NCI-H510A treated with DMSO at 0.1 percent for 48 hours (cell line): Measurements from ENCODE around the gene PIAS3.
"Not testable (repeated sequence)": the region's sequence is repeated elsewhere in the genome, so short reads cannot be mapped to it uniquely, and the experiment has no call there.

Source experiments
- DNase-seq: peaks from one replicate; lab custom pipeline; 2025; lab: John Stamatoyannopoulos, UW

Gene PIAS3

DNA sequence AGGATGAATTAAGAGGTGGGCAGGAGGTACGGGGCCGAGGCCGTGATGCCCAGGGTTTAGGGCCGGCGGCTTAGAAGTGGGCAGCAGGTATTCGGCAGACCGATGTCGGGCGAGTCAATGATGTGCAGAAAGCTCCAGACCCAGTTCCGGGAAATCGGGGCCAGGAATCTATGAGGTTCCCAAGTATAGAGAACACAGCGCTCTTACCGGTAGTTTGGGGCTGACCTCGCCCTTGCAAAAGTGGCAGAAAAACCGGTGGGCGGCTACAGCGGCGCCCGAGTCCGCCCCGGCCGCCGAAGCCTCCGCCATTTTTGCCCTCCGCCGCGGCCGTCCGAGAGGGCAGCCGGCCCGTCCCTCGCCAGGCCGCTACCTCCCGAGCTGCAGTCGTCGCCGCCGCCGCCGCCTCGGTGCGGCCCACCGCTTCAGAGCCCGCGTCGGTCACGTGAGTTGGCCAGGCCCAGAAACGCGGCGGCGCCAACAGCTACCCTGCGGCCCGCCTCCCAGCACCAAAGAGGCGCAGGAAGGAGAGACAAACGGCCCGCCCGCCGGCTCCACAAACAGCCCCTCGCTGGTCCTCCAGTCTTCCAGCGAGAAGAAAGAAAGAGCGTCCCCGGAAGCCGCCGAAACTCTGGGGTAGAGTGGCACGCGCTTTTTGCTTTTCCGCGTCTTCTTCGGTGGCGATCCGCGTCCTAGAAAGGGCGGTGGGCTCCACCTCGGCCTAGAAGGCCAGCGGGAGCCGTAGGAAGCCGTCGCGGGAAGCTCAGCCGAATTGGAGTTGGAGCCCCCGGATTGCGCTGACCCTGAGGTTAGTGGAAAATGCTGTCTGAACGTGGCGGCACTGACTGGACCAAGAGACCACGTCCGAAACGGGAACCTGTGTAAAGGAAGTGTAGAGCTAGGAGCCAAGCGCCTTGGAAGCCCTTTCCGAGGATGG lies 35.0 kb downstream of the PIAS3 start, which contains the start of the genes POLR3C and RNF115:
POLR3C (plus strand) TSS at position 636 of the 934 bp plus-strand sequence. CDS start 1,577 bp downstream, outside the sequence.
RNF115 (minus strand) TSS at position 531 of the 934 bp plus-strand sequence; CDS start at position 309, 222 bp downstream.
- peak; percentile 90 for DNase-seq

DNA sequence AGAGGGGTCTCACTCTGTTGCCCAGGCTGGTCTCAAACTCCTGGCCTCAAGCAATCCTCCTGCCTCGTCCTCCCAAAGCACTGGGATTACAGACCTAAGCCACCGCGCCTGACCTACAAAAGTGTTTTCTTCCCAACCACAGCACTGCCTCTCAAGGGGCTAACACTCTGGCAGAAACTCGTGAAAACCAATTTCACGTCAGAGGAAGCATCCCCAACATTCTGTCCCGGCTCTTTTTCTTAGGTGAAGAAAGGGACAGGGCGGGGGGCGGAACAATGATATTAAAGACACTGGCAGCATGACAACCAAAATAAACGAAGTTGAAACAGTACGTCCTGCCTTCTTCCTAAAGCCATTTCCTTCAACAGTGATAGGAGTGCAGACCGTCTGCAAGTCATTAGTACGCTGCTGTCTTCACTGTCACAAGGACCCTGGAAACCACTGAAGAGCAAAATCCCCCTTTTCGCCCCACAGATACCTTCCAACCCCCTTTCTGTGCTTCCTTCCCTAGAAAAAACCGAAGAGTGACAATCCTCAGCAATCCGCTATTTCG lies 36.0 kb downstream of the PIAS3 start:
- not testable (repeated sequence) for DNase-seq

DNA sequence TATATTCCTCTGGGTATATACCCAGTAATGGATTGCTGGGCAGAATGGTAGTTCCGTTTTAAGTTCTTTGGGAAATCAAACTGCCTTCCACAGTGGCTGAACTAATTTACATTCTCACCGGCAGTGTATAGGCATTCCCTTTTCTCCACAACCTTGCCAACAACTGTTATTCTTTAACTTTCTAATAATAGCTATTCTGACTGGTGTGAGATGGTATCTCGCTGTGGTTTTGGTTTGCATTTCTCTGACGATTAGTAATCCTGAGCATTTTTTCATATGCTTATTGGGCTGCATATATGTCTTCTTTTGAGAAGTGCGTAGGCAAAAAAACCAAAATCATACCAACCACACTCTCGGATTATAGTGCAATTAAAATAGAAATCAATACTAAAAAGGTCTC lies 40.8 kb downstream of the PIAS3 start:
- not testable (repeated sequence) for DNase-seq

DNA sequence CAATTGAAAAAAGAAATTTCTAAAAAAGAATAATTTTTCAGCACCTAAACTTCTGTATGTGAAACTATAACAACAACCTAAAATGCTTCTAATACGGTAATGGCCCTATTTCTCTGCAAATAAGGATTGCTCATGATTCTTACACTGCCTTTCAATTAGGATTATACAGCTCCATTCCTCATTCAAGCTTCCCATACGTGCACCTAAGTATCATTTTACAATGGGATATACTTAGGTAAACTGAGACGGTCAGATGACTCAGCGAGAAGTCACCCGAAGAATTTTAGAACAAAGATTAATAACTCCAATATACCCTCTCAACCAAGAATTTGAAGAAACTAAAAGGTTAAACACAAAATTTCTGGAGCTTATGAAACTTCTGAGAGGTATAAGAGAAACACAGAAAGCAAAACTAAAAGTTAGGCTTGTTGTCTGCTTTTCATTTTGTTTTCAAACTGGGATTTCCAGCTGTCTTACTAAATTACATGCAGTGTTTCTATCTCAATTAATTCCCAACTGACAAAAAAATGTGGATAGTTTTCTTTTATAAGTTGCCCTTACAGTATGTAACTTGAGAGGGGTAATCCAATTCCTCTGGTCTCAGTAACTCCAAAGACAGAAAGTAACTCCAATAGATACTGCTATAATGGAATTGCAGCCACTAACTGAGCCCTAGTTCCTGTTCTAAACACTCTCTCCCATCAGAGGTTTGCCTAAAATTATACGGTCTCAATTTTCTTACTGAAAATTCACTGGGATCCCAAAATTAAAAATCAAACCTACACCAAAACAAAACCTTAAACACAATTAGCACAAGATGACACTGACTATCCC lies 45.7 kb downstream of the PIAS3 start:
- not testable (repeated sequence) for DNase-seq

DNA sequence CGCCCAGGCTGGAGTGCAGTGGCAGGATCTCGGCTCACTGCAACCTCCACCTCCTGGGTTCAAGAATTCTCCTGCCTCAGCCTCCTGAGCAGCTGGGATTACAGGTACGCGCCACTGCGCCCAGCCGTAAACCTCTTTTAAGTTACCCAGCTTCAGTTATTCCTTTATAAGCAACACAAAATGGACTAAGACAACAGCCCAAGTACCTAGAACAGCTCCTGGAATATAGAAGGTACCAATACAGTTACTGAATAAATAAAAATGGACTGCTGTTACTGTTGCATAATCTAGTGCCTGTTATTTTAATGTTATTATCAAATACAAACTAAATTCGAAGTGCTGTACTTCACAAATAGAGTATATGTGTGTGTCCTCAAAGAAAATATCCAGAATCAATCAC lies 52.0 kb downstream of the PIAS3 start:
- DNase-seq, result no peak

DNA sequence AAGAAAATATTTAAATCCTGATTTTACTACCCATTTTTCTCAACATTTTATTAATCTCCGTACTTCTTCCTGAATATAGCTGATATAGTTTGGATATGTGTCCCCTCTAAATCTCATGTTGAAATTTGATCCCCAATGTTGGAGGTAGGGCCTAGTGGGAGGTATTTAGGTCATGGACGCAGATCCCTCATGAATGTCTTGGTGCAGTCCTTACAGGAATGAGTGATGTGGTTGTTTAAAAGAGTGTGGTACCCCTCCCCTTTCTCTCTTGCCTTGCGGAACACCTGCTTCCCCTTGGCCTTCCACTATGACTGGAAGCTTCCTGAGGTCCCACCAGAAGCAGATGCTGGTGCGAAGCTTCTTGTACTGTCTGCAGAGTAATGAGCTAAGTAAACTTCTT lies 52.5 kb downstream of the PIAS3 start:
- no peak for DNase-seq

DNA sequence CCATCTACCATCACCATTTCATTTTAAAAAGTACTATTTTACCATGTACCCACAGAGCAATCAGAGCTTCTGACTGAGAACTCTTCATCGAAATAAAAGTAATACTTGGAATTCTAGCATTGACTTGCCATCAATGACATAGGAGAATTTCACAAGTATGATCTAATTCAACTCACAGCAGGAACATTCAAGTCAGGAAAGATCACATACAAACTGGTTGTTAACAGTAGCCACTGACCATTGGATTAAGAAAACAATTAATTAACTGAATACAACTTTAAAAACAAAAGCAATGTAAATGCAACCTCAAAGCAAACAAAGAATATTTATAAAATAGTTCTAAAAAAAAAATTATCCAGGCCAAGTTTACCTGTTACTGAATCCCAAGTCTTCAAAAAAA lies 53.8 kb downstream of the PIAS3 start:
- no peak for DNase-seq

DNA sequence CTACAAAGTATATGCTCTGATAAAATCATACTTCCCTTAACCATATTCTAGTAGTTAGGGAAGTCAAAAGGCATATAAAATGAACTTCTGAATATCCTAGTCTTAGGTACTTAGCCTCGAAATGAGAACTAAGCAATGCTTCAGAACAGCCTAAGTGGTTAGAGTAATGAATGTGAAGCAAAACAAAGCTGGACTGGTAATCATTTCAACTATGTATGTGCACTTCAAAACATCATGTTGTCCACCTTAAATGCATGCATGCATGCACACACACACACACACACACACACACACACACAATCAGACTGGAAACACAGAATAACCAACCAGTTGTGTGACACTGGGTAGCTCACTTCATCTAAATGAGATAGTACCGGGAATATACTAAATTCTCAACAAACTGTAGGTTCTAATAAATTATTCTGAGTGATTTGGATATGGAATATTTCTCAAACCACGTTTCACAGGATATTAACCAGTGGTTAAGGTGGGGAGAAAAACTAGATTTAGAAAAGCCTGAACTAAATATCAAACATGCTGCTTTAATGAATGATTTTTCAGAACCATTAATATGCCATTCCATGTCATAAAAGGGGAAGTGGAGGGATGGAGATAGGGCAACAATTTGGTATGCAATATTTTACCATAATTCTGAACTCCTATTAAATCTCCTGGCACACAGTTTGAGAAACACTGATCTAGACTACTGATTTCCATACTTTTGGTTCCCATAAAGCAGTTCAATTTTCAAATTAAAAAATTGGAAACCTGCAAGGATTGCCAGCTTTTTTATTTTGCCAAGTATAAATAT lies 54.4 kb downstream of the PIAS3 start:
- no peak for DNase-seq

DNA sequence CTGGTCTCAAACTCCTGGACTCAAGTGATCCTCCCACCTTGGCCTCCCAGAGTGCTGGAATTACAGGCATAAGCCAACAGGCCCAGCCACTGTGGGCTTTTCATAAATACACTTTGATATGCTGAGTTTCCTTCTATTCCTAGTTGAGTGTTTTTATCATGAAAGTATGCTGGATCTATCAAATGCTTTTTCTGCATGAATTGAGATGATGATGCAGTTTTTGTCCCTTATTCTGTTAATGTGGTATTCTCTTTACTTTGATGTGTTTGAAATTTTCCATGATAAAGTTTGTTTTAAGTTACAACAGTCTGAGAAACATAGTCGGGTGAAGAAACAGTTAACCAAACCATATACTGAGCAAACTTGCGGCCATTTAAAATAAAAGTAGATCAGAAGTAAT lies 59.1 kb downstream of the PIAS3 start:
- DNase-seq, result no peak
